Testis (tissue), 3 donors: Measurements from ENCODE around the gene STXBP6. TPM values are rescaled to one million over a fixed set of nuclear protein-coding genes. Genes with fewer than 3 reads are reported as not detected.
A peak's percentile ranks its signal among the peaks of the same experiment; 100 is the strongest.

Experiments used
- DNase-seq: peaks from one replicate; pipeline ENCODE4 v3.0.0-alpha.2; 2019
- H3K27ac ChIP-seq, 2 donors: fragments of 200-600 bp; sonication (generic); one replicate each; pipeline ENCODE4 v1.5.1; 2019
- H3K27me3 ChIP-seq: fragments of 200-600 bp; sonication (generic); one replicate; pipeline ENCODE4 v1.5.1; 2019
- H3K36me3 ChIP-seq: fragments of 200-600 bp; sonication (generic); one replicate; pipeline ENCODE4 v1.5.1; 2017; ENCODE audit warnings: low read depth; ENCODE audit errors: missing control alignments
- H3K4me1 ChIP-seq: fragments of 200-600 bp; sonication (generic); one replicate; pipeline ENCODE4 v1.5.1; 2019
- H3K4me3 ChIP-seq, 2 donors: fragments of 200-600 bp; sonication (generic); one replicate each; pipeline ENCODE4 v1.5.1; 2017 to 2019
- H3K9me3 ChIP-seq: fragments of 200-600 bp; sonication (generic); one replicate; pipeline ENCODE4 v1.5.1; 2017
- POLR2A ChIP-seq: fragments of 450-650 bp; IDR thresholded peaks from one replicate; pipeline ENCODE4 v1.6.1; 2017; ENCODE audit warnings: antibody characterized with exemption, mild to moderate bottlenecking, moderate library complexity
- WGBS, 2 donors: methylation state at CpG; one replicate each; pipeline ENCODE4 v1.1.5; 2018; 5-methylcytosine and 5-hydroxymethylcytosine counted together
- intact Hi-C: fragments of 100-400 bp; cut with DNase I; formaldehyde crosslinking; loops from one replicate; pipeline ENCODE4 v1.15.1; 2023; ENCODE audit warnings: low total_unique reads
- polyA plus RNA-seq: library from polyadenylated mRNA; stranded (reverse); fragments of 350-450 nt; fragmentation: Illumina TruSeq; extraction: RNeasy Lipid Tissue Mini Kit (QIAGEN cat#74804); gene quantifications from one replicate; pipeline ENCODE4 v1.2.3, GENCODE V29; 2014; ENCODE audit warnings: low read depth, low replicate concordance; ENCODE audit not compliant: insufficient read depth
- total RNA-seq, 2 donors: library from RNA; depleted of rRNA; stranded (reverse); fragments of >200 nt; gene quantifications; one replicate each; pipeline ENCODE4 v1.2.3, GENCODE V29; 2016
- TF ChIP-seq, protein P1 (sequence below), 3 experiments: fragments of 450-650 bp in 2 of 3; fragments of 200-600 bp in 1 of 3; sonication (generic) in 1 of 3; IDR thresholded peaks; one replicate each; pipeline ENCODE4 v1.5.1; 2016 to 2019; ENCODE audit warnings: antibody characterized with exemption in 3 of 3, mild to moderate bottlenecking in 2 of 3, moderate library complexity in 1 of 3

Gene STXBP6
- total and polyA plus RNA-seq, 3 donors from 2014 or later, result 4.7 to 11.3 (median 8.6) TPM

DNA sequence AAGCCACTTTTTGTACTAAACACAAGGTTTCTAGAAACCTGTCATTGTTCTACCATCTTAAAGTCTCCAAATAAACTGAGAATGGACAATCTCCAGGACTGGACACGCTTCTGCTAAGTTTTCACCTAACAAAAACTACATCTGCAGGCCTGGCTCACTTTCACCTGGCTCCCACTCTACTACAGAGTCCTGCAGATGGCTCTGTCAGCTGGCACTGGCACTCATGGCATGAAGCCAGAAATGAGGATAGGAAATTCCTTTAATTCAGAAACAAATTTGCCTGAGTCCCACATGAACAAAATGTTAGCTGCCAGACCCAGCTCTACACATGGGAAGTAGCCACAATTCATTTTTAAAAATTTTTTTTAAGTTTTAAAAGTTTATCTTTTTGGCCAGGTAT, 42.1 kb downstream of the STXBP6 start:
- TF ChIP-seq, protein P1, sequence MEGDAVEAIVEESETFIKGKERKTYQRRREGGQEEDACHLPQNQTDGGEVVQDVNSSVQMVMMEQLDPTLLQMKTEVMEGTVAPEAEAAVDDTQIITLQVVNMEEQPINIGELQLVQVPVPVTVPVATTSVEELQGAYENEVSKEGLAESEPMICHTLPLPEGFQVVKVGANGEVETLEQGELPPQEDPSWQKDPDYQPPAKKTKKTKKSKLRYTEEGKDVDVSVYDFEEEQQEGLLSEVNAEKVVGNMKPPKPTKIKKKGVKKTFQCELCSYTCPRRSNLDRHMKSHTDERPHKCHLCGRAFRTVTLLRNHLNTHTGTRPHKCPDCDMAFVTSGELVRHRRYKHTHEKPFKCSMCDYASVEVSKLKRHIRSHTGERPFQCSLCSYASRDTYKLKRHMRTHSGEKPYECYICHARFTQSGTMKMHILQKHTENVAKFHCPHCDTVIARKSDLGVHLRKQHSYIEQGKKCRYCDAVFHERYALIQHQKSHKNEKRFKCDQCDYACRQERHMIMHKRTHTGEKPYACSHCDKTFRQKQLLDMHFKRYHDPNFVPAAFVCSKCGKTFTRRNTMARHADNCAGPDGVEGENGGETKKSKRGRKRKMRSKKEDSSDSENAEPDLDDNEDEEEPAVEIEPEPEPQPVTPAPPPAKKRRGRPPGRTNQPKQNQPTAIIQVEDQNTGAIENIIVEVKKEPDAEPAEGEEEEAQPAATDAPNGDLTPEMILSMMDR (IDR thresholded peaks at IDR 0.05), result no peak
- no peak for TF ChIP-seq POLR2A
- no peak overlapping the region for H3K4me3 ChIP-seq
- no peak overlapping the region for H3K27ac ChIP-seq
- DNase-seq, result peak; percentile 16
- intact Hi-C loops, result no loop called here
- no peaks in the 10 kb centered on the region for H3K27me3 ChIP-seq
- H3K4me1 ChIP-seq, result no peaks in the 10 kb centered on the region
- 80 to 92% methylated on average over 1 of the region's 1 CpG for WGBS, 2 donors
- no peaks in the 10 kb centered on the region for H3K36me3 ChIP-seq
- no peaks in the 10 kb centered on the region for H3K9me3 ChIP-seq

DNA sequence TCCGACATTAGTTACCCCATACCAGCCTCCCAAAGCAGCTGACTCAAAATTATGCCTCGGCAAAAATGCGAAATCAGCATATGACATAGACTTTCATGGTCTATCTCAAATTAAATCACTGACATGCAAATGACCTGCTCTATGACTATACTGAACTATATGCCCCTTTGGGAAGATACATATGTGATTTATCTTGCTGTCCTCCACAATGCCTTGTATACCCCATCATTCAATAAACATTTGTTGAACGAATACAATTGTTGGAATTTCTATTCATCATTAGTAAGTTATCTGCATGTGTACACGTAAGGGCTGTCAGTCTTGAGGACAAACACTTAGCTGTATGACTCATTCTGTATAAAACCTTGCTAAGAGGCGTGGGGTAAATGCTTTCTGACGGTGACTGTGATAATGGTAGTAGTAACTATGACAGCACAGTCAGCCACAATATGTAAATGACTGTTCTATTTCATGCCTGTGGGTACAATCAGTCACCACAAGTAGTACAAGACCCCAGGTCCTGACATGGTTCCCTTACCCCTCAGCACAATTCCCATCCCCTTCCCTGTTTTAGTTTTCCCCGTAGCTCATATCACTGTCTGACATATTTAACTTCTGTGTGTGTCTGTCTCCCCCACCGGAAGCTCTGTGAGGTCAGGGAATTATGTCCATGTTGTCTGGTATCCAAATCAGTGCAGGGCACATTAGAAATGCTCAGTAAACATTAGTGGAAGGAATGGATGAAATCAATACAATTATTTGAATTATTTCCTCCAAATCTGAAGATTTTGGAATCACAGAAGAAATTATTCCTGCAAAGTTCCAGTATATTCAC, 42.8 kb downstream of the STXBP6 start:
- 82 to 86% methylated on average over 9 of the region's 9 CpGs for WGBS, 2 donors
- Histone ChIP-seq H3K4me3 (no peak overlapping the region), H3K36me3 (no peaks in the 10 kb centered on the region), H3K4me1 (no peaks in the 10 kb centered on the region), H3K9me3 (no peaks in the 10 kb centered on the region), H3K27ac (no peak overlapping the region), H3K27me3 (no peaks in the 10 kb centered on the region)
- no peak for TF ChIP-seq POLR2A
- TF ChIP-seq, protein P1 (IDR thresholded peaks at IDR 0.05), result no peak
- DNase-seq, result no peak
- intact Hi-C loops, result no loop called here

DNA sequence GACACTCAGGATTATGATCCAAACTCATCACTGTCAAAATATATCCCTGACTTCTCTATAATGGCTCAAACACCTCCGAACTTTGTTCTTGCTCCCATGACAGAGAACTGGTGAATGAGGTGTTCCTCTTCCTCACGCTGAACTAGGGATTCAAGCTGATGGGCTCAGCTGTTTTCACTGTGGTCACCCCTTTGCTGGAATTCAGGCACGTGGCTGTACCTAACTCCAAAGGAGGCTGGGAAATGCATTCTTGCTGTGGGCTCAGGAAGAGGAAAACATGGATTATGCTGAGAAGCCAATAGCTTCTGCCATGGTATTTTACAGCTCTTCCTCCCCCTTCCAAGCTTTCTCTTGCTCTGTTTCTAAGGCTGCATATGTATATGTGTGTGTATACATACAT, 43.9 kb downstream of the STXBP6 start:
- Histone ChIP-seq H3K27me3 (no peaks in the 10 kb centered on the region), H3K4me1 (no peaks in the 10 kb centered on the region), H3K4me3 (no peak overlapping the region), H3K27ac (no peak overlapping the region), H3K36me3 (no peaks in the 10 kb centered on the region), H3K9me3 (no peaks in the 10 kb centered on the region)
- intact Hi-C loops, result no loop called here
- DNase-seq, result no peak
- WGBS, 2 donors, result 83 to 85% methylated on average over 3 of the region's 3 CpGs
- TF ChIP-seq POLR2A, result no peak
- TF ChIP-seq, protein P1 (IDR thresholded peaks at IDR 0.05), result no peak

DNA sequence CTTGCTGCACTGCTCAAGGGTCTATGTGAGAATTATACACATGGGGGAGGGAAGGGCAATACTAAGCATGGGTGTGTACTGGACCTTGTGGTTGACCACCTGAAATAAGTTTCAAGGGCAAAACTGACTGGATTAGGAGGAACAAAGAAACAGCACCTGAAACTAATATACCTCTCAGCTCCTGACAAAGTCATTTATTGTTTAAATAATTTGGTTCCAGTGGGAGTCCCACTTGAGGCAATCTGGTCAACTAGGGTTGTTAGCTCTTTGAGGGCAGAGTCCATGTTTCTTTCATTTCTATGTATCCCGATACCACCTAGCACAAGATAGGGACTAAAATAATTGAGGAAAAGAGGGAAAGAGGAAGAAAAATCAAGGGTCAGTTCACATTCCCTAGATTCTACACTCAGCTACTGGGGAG, 45.5 kb downstream of the STXBP6 start:
- no peaks in the 10 kb centered on the region for H3K4me1 ChIP-seq
- 94 to 100% methylated on average over 1 of the region's 1 CpG for WGBS, 2 donors
- intact Hi-C loops, result no loop called here

More for the DNA sequence above, 45.5 kb downstream of the STXBP6 start:
- no peak for TF ChIP-seq POLR2A
- TF ChIP-seq, protein P1 (IDR thresholded peaks at IDR 0.05), result no peak
- no peak overlapping the region for H3K27ac ChIP-seq
- H3K9me3 ChIP-seq, result no peaks in the 10 kb centered on the region
- no peak overlapping the region for H3K4me3 ChIP-seq
- no peaks in the 10 kb centered on the region for H3K36me3 ChIP-seq
- no peaks in the 10 kb centered on the region for H3K27me3 ChIP-seq
- DNase-seq, result no peak
